GM12892 (cell line): ENCODE data around the gene RAPGEF1.
A peak's percentile ranks its signal among the peaks of the same experiment; 100 is the strongest.

Source experiments
- DNase-seq: peaks from one replicate; pipeline ENCODE4 v3.0.0; 2011; ENCODE audit not compliant: insufficient read length
- FAIRE-seq: peaks from 2 replicates; lab custom pipeline; 2011; peaks lifted over from hg19 to GRCh38; lab: Jason Lieb, UNC
- POLR2A ChIP-seq: IDR thresholded peaks from 2 replicates; pipeline ENCODE4 v1.6.1; 2011; ENCODE audit warnings: low read depth, low read length, control low read depth
- POLR2AphosphoS5 ChIP-seq: IDR thresholded peaks from 2 replicates; pipeline ENCODE4 v1.6.1; 2011; ENCODE audit warnings: low read depth, low read length, control low read depth
- TAF1 ChIP-seq: IDR thresholded peaks from 2 replicates; pipeline ENCODE4 v1.6.1; 2011; ENCODE audit warnings: low read depth, mild to moderate bottlenecking, control low read depth, low read length, borderline replicate concordance

Gene RAPGEF1

GRCh38 chr9:131651599-131651998, 88.3 kb downstream of the RAPGEF1 start:
- DNase-seq (no peak), FAIRE-seq (no peak)
- TF ChIP-seq TAF1 (no peak), POLR2AphosphoS5 (no peak), POLR2A (no peak)

- TF ChIP-seq POLR2A (no peak), POLR2AphosphoS5 (no peak), TAF1 (no peak)
- FAIRE-seq, result no peak
- DNase-seq, result no peak
Measured at GRCh38 chr9:131651160-131651559, 88.7 kb downstream of the RAPGEF1 start.

GRCh38 chr9:131650254-131650653, 89.6 kb downstream of the RAPGEF1 start:
- no peak for DNase-seq
- FAIRE-seq, result no peak
- TF ChIP-seq POLR2AphosphoS5 (no peak), TAF1 (no peak), POLR2A (no peak)

- TF ChIP-seq POLR2AphosphoS5 (no peak), POLR2A (no peak), TAF1 (no peak)
- FAIRE-seq, result no peak
- DNase-seq, result no peak
Measured at GRCh38 chr9:131649646-131650045, 90.2 kb downstream of the RAPGEF1 start.

- no peak for FAIRE-seq
- DNase-seq, result no peak
- TF ChIP-seq POLR2AphosphoS5 (no peak), POLR2A (no peak), TAF1 (no peak)
Measured at GRCh38 chr9:131645078-131645776, 94.6 kb downstream of the RAPGEF1 start.

GRCh38 chr9:131642496-131643083, 97.3 kb downstream of the RAPGEF1 start:
- DNase-seq (peak; percentile 65), FAIRE-seq (peak; percentile 93)
- TF ChIP-seq POLR2A, result no peak
- no peak for TF ChIP-seq POLR2AphosphoS5
- no peak for TF ChIP-seq TAF1

GRCh38 chr9:131641618-131642495, 98.0 kb downstream of the RAPGEF1 start:
- peak; percentile 9 for FAIRE-seq
- no peak for TF ChIP-seq TAF1
- TF ChIP-seq POLR2A, result no peak
- no peak for TF ChIP-seq POLR2AphosphoS5
- DNase-seq, result no peak

GRCh38 chr9:131640438-131641137, 99.3 kb downstream of the RAPGEF1 start:
- no peak for DNase-seq
- no peak for FAIRE-seq
- TF ChIP-seq TAF1, result no peak
- no peak for TF ChIP-seq POLR2A
- no peak for TF ChIP-seq POLR2AphosphoS5

- DNase-seq (no peak), FAIRE-seq (no peak)
- no peak for TF ChIP-seq TAF1
- TF ChIP-seq POLR2A, result no peak
- TF ChIP-seq POLR2AphosphoS5, result no peak
Measured at GRCh38 chr9:131639769-131640437, 100.0 kb downstream of the RAPGEF1 start.

- DNase-seq (no peak), FAIRE-seq (no peak)
- TF ChIP-seq TAF1 (no peak), POLR2AphosphoS5 (no peak), POLR2A (no peak)
Measured at GRCh38 chr9:131636593-131636992, 103.3 kb downstream of the RAPGEF1 start.

- TF ChIP-seq TAF1 (no peak), POLR2AphosphoS5 (no peak), POLR2A (no peak)
- DNase-seq (no peak), FAIRE-seq (no peak)
Measured at GRCh38 chr9:131635892-131636291, 104.0 kb downstream of the RAPGEF1 start.
